Stimulated activated naive CD8-positive, alpha-beta T cell treated with anti-CD3 and anti-CD28 coated beads, Interleukin-15, Interleukin-2, amounts not matched to agents 100 ng/mL and 50 ng/mL, for 24 hours (primary cell): ENCODE measurements around the gene COX8C.
"Not testable (repeated sequence)": the region's sequence is repeated elsewhere in the genome, so short reads cannot be mapped to it uniquely, and the experiment has no call there.

Source experiments
- H3K27ac Mint-ChIP-seq: one replicate; pipeline ENCODE4 v1.8.0; 2021; ENCODE audit warnings: mild to moderate bottlenecking, mixed read lengths
- H3K27me3 Mint-ChIP-seq: one replicate; pipeline ENCODE4 v1.8.0; 2021; ENCODE audit warnings: mixed read lengths
- H3K36me3 Mint-ChIP-seq: one replicate; pipeline ENCODE4 v1.8.0; 2021; ENCODE audit warnings: low read depth, mixed read lengths
- H3K4me1 Mint-ChIP-seq: one replicate; pipeline ENCODE4 v1.8.0; 2021; ENCODE audit warnings: low read depth, mixed read lengths
- H3K4me3 Mint-ChIP-seq: one replicate; pipeline ENCODE4 v1.8.0; 2021; ENCODE audit warnings: mild to moderate bottlenecking, mixed read lengths
- H3K9me3 Mint-ChIP-seq: one replicate; pipeline ENCODE4 v1.8.0; 2021; ENCODE audit warnings: mixed read lengths

COX8C gene

DNA sequence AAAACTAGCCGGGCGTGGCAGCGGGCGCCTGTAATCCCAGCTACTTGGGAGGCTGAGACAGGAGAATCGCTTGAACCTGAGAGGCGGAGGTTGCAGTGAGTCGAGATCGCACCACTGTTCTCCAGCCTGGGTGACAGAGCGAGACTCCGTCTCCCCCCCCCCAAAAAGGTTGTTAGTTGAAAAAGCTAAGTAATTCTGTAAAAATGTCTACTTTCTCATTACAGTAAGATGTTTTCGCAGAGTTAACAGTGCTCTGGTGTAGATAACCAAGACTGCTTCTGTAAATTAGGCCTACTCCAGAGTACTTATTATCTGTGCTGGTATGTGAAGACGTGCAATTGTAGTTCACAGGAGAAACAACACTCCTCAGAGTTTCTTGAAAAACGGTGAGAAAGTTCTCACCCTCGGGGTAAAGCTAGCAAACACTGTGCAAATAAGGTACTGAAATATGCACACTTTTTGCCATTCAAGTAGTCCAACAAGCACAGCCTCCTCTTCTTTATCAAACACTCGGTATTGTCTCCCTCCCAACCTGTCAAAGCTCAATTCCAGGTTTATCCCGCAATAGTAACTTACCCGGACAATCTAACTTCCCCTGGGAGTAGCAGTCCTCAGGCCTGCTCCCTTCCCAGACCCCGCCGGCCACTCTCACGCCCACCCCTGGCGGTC lies 15.1 kb upstream of the COX8C start:
- peaks cover 61% of the 10 kb centered on the region for H3K4me1 Mint-ChIP-seq
- H3K4me3 Mint-ChIP-seq = peak overlapping the region; percentile 91

DNA sequence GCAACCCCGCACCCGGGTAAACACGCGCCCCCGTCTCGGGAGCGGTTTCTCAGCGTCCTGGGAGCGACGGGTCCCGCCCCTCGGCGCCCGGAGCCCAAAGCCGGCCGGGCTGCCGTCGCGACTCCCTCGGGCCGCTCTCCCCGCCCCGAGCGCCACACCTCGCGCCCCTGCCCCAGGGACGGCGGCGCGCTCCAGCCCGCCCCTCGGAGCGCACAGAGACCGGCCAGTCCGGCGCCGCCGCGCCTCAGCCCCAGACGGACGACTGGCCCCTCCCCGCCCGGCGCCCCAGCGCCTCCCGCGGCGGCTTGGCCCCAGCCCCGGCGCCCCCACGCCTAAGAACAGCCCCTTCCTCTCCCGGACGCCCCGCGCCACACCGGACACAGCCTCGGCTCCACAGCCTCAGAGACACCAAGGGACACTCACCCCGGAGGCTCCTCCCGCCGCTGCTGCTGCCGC lies 14.6 kb upstream of the COX8C start:
- Mint-ChIP-seq H3K27me3 (no peaks in the 10 kb centered on the region), H3K27ac (peak overlapping the region; percentile 85), H3K9me3 (no peaks in the 10 kb centered on the region), H3K4me3 (peak overlapping the region; percentile 91), H3K4me1 (peaks cover 61% of the 10 kb centered on the region), H3K36me3 (no peaks in the 10 kb centered on the region)

More for the DNA sequence above, 15.1 kb upstream of the COX8C start:
- Mint-ChIP-seq H3K27ac (peak overlapping the region; percentile 85), H3K36me3 (no peaks in the 10 kb centered on the region), H3K9me3 (no peaks in the 10 kb centered on the region), H3K27me3 (no peaks in the 10 kb centered on the region)

DNA sequence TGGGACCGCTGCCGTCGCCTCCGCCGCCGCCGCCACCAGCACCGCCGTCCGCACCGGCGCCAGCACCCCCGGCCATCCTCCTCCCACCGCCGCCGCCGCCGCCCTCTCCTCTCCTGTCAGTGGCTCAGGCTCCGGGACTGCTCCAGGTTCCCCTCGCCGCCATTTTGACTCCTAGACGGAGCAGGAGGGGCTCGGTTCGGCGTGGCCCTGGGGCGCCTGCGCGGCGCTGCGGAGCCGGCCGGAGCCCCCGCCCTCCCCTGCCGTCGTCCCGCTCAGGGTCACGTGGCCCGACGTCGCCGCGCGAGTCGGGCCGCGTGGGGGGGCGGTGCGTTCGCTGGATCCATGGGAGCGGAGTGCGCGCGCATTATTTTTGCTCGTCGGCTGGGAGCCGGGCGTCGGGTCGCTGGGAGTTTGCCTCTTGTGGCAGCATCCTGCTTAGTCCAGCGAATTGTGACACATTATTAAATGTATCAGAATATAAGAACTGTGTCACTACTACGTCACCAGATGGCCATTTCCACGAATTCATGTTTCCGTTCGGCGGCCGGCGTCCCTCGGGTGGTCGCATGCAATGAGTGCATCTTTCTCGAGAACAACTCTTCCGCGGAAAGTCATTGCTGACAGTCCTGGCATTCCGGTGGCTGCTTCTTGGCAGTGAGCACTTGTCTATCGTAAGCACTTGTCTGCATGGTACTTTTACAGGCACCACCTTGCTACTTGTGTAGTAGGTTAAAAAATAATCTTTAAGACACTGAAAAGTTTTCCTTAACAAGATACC lies 13.9 kb upstream of the COX8C start, which contains the start of gene BTBD7:
TSS of gene BTBD7 (minus strand) at position 184 of the 778 bp plus-strand sequence. CDS start 36,985 bp downstream, outside the sequence.
- Mint-ChIP-seq H3K27ac (peak within 1 kb of the TSS; percentile 85), H3K27me3 (no peaks in the 10 kb centered on the region), H3K4me3 (peak within 1 kb of the TSS; percentile 91), H3K4me1 (peaks cover 58% of the 10 kb centered on the region), H3K9me3 (no peaks in the 10 kb centered on the region), H3K36me3 (no peaks in the 10 kb centered on the region)

DNA sequence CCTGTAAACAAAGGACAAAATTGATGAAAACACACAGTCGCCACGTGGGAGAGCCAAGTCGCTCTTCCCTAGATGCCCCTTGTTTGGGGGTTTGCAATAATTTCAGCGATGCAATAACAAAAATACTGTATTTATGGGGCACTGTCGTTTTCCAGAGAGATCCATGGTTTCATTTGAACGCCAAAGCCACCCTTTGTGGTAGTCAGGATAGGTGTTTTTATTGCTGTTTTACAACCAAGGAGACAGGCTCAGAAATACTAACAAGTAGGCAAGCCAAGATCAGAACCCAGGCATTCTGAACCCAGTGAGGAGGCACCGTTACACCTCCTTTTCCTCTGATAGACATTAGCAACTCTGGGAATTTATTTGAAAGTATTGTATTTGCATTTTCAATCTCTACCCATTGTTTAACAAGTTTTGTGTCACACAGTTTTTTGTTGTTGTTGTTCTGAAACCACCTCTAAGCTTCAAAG lies 13.3 kb upstream of the COX8C start:
- Mint-ChIP-seq H3K4me3 (peak overlapping the region; percentile 91), H3K36me3 (no peaks in the 10 kb centered on the region), H3K27ac (peak overlapping the region; percentile 58), H3K9me3 (no peaks in the 10 kb centered on the region), H3K27me3 (no peaks in the 10 kb centered on the region), H3K4me1 (peaks cover 53% of the 10 kb centered on the region)

DNA sequence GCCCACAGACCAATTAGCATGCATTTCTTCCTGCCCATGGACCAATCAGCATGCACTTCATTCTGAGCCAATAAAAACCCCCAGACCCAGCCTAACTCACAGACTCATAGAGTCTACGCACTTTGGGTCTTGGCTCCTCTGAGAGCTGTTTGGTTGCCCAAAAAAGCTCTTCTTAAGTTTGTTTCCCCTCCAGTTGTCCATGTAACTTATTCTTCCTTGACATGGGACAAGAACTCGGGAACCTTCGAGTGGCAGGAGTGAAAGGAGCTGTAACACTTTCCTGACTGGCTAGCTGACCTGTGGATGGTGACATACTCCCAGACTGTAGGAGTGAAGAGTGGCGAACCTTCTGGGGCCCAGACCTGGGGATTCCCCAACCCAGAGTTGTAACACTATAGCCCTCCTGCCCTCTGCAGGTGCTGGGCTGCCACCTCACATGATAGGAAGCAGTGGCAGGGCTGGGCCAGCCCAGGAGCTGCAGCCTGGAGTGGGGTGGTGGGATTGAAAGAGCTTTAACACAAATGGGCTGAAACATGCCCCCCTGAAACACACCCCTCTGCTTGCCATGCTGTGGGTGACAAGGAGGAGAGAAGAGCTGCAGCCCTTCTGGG lies 9.7 kb upstream of the COX8C start:
- Mint-ChIP-seq H3K27me3 (no peaks in the 10 kb centered on the region), H3K27ac (no peak overlapping the region), H3K36me3 (no peaks in the 10 kb centered on the region), H3K4me1 (peaks cover 20% of the 10 kb centered on the region), H3K4me3 (no peak overlapping the region), H3K9me3 (no peaks in the 10 kb centered on the region)

DNA sequence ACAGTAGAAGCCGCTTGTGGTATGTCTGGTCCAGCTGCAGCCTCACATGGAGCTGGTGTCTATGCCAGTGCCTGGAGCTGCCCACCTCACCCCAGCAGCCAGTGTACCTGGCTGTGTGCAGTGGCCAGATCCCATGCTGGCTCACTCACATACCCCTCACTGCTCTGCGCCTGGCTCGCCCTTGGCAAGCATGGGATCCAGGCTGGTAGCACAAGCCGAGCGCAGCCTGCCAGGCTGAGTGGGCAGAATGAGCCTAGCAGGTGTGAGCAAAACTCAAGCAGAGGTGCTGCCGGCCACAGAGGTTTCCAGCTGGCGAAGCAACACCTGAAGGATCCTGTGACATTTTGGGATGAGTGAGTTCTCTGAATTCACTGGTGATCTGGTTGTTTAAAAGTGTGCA lies 9.1 kb upstream of the COX8C start:
- peaks cover 20% of the 10 kb centered on the region for H3K4me1 Mint-ChIP-seq
- H3K27ac Mint-ChIP-seq = no peak overlapping the region
- H3K4me3 Mint-ChIP-seq = no peak overlapping the region
- H3K27me3 Mint-ChIP-seq = no peaks in the 10 kb centered on the region
- peaks cover 6% of the 10 kb centered on the region for H3K9me3 Mint-ChIP-seq
- no peaks in the 10 kb centered on the region for H3K36me3 Mint-ChIP-seq

DNA sequence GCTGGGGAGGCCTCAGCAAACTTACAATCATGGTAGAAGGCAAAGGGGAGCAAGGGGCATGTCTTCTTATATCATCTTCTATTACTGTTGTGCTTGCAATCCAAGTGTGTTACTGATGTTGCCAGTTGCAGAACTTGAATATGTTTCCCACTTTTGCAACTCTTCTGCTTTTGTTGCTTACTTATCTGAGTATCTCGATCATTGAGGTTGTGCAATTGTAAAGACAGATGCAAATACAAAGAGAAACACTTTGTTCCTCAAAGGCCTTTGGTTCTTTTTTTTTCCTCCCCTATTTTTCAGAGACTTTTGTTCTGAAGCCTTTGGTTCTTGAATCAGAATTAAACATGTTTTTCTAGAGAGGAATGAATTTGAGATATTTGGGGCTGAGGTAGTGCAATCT lies 3.7 kb upstream of the COX8C start:
- H3K27ac Mint-ChIP-seq = no peak overlapping the region
- H3K27me3 Mint-ChIP-seq = peaks cover 3% of the 10 kb centered on the region
- H3K9me3 Mint-ChIP-seq = peaks cover 6% of the 10 kb centered on the region
- no peaks in the 10 kb centered on the region for H3K36me3 Mint-ChIP-seq
- H3K4me1 Mint-ChIP-seq = no peaks in the 10 kb centered on the region
- H3K4me3 Mint-ChIP-seq = no peak overlapping the region

DNA sequence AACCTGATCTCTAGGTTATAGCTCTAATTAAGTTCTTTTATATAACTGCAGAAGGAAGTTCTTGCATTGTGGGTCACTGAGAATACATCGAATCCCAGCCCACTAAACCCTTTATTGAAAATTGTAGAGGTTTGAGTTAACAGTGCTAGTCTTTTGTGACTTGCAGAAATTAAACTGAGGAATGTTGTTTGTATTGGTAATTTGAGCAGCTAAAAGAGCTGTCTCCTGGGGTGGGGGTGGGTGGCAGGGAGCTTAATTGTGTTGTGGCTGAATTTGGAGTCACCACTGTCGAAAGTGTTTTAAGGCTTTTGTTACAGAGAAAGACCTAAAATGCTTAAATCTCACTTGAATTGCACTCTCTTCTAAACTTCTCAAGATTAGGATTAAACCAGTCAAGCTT lies 3.2 kb upstream of the COX8C start:
- H3K27ac Mint-ChIP-seq = no peak overlapping the region
- peaks cover 6% of the 10 kb centered on the region for H3K9me3 Mint-ChIP-seq
- no peaks in the 10 kb centered on the region for H3K36me3 Mint-ChIP-seq
- peaks cover 3% of the 10 kb centered on the region for H3K27me3 Mint-ChIP-seq
- no peak overlapping the region for H3K4me3 Mint-ChIP-seq
- H3K4me1 Mint-ChIP-seq = no peaks in the 10 kb centered on the region

DNA sequence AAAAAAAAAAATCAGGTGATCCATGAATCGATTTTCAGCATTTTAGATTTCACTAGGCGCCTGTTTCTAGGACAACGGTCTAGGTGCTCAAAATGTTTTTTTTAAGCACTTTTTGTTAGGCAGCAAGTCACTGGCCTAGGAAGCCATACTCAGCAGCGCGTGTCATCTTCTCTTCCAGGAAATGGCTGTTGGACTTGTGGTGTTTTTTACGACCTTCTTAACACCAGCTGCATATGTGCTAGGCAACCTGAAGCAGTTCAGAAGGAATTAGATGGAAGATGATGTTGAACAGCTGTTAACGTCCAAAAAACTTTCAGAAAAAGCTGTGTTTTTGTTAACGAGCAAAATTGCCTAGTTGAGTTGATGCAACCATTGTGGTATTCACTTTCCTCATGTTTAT lies 868 bp downstream of the COX8C start:
- Mint-ChIP-seq H3K4me1 (no peaks in the 10 kb centered on the region), H3K27ac (no peak overlapping the region), H3K27me3 (peaks cover 3% of the 10 kb centered on the region), H3K9me3 (peaks cover under 1% of the 10 kb centered on the region), H3K36me3 (no peaks in the 10 kb centered on the region), H3K4me3 (no peak overlapping the region)

DNA sequence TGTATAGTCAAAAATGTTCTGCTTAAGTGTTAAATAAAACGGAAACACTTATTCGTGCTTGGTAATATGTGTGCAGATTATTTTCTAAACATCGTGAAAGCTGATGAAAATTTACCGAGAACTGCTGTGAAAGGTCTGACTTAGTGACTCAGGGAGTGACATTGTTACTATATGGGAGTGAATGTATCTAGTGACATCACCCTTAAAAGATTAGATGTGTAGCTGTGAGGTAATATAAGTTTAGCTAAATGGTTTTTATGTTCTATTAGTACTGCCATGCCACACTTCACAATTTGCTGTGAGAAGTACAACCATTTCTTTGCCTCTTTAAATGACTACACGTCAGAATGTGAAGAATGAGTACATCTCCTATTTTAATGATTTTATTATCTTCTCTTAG lies 1.3 kb downstream of the COX8C start:
- Mint-ChIP-seq H3K27me3 (peaks cover 2% of the 10 kb centered on the region), H3K4me3 (no peak overlapping the region), H3K9me3 (no peaks in the 10 kb centered on the region), H3K27ac (no peak overlapping the region), H3K36me3 (no peaks in the 10 kb centered on the region), H3K4me1 (no peaks in the 10 kb centered on the region)

DNA sequence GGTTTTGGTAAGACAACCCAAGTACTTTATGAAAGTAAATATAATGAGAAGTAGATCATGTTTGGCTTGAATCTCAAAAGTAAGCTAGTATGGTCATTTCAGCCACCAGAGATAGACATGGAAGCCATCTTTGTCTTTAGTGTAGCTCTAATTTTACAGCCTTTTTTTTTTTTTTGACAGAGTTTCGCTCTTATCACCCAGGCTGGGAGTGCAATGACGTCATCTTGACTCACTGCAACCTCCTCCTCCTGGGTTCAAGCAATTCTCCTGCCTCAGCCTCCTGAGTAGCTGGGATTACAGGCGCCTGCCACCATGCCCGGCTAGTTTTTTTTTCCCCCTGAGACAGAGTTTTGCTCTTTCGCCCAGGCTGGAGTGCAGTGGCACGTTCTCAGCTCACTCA lies 7.9 kb downstream of the COX8C start:
- not testable (repeated sequence) for H3K27me3 Mint-ChIP-seq, H3K4me3 Mint-ChIP-seq, H3K4me1 Mint-ChIP-seq

DNA sequence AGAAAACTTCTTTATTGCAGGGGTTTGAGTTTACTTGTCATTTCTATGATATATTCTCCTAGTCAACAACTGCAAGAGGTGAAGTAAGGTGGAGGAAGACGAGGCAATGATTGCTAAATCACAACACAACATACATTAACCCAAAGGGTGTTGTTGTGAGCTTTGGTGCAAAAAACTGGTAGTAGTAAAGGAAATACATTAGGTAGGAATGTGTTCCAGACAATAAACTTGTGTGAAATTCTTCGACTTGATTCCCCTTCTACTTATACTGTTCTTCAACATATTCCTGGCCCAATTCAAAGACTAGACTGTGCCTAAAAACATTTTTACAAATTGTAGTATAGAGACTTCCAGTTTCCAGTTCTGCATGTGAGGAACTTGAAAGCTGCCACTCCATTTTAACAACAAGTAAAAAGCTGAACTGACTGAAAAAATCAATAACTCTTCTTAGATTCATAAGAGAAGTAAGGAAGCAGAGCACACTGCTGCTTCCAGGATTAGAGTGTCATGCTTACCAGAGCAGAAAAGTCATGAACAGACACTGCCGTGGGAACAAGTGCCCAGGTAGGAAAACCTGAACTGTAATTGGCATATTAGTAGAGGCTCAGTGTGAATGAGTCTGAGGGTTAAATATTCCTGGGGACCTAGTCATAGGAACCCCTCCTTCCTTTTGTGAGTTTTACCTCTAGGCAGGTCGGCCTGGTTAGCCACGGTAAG lies 22.2 kb downstream of the COX8C start:
- Mint-ChIP-seq H3K27me3 (peaks cover 10% of the 10 kb centered on the region), H3K27ac (no peak overlapping the region), H3K36me3 (no peaks in the 10 kb centered on the region), H3K4me1 (peaks cover 7% of the 10 kb centered on the region), H3K4me3 (no peak overlapping the region), H3K9me3 (peaks cover 6% of the 10 kb centered on the region)

More for the DNA sequence above, 7.9 kb downstream of the COX8C start:
- not testable (repeated sequence) for H3K36me3 Mint-ChIP-seq, H3K27ac Mint-ChIP-seq, H3K9me3 Mint-ChIP-seq

DNA sequence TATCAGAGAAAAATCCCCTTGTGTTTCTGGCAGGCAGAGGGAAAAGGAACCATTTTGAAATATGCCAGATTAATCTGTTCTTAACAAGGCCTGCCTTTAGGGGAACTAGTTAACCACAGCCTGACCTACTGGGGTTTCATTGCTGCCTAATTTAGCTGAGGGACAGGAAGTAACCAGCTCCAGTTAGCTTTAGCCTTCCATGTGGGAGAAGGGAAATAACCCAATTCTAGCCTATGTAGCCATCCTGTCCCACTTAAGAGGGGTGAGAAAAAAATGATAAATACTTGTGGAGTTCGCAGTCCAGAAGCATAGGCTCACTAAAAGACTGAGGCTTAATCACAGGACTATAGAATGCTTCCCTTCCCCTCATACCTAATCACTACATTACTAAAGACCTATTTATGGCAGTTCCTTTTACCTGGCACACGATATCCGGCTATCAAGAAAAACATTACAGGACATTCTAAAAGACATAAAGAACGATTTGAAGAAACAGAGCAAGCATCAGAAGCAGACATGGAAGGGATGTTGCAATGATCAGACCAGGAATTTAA lies 22.8 kb downstream of the COX8C start:
- Mint-ChIP-seq H3K9me3 (peaks cover 6% of the 10 kb centered on the region), H3K27ac (no peak overlapping the region), H3K4me3 (no peak overlapping the region), H3K36me3 (no peaks in the 10 kb centered on the region), H3K27me3 (peaks cover 10% of the 10 kb centered on the region), H3K4me1 (peaks cover 7% of the 10 kb centered on the region)

DNA sequence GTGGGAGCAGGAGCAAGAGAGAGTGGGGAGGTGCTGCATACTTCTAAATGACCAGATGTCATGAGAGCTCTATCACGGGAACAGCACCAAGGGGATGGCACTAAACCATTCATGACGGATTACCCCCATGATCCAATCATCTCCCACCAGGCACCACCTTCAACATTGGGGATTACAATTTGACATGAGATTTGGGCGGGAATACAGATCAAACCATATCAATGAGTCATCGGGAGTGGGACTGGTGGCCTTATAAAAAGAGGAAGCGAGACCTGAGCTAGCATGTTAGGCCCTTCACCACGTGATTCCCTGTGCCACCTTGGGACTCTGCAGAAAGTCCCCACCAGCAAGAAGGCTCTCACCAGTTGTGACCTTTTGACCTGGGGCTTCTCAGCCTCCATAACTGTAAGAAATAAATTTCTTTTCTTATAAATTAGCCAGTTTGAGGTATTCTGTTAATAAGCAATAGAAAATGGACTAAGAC lies 28.7 kb downstream of the COX8C start:
- H3K9me3 Mint-ChIP-seq = peaks cover 6% of the 10 kb centered on the region
- H3K27me3 Mint-ChIP-seq = peaks cover 11% of the 10 kb centered on the region
- no peaks in the 10 kb centered on the region for H3K36me3 Mint-ChIP-seq
- H3K4me3 Mint-ChIP-seq = no peak overlapping the region
- no peak overlapping the region for H3K27ac Mint-ChIP-seq
- H3K4me1 Mint-ChIP-seq = no peaks in the 10 kb centered on the region
